GM21723 (cell line): Measurements from ENCODE around the gene PCDHGA1.
"Not testable (repeated sequence)": the region's sequence is repeated elsewhere in the genome, so short reads cannot be mapped to it uniquely, and the experiment has no call there.

Source experiments
- ATAC-seq: cut with Tn5 transposase; IDR thresholded peaks from one replicate; pipeline ENCODE4 v1.9.1; 2021; ENCODE audit warnings: mild to moderate bottlenecking, moderate library complexity; ENCODE audit not compliant: unreplicated experiment

Gene PCDHGA1

GRCh38 chr5:141346017-141346416 is 15.7 kb downstream of the PCDHGA1 start:
- ATAC-seq: not testable (repeated sequence)

- no peak for ATAC-seq
Observed at GRCh38 chr5:141349917-141350619, 19.8 kb downstream of the PCDHGA1 start, which contains the start of gene PCDHGB1. Gene PCDHGB1 (plus strand): TSS chr5:141350099. CDS start chr5:141350261, 162 bp downstream.

GRCh38 chr5:141351591-141351990 is 21.3 kb downstream of the PCDHGA1 start:
- no peak for ATAC-seq

GRCh38 chr5:141354900-141355469 is 24.7 kb downstream of the PCDHGA1 start, which contains the start of gene PCDHGA4:
Gene PCDHGA4 (plus strand): TSS chr5:141355021. CDS start chr5:141355108, 87 bp downstream.
- no peak for ATAC-seq

DNA sequence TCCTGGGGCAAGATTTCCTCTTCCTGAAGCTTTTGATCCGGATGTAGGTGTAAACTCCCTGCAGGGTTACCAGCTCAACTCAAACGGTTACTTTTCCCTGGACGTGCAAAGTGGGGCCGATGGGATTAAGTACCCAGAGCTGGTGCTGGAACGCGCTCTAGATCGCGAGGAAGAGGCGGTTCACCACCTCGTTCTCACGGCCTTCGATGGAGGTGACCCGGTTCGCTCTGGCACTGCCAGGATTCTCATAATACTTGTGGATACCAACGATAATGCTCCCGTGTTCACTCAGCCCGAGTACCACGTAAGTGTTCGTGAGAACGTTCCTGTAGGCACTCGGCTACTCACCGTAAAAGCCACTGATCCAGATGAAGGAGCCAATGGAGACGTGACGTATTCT is 25.3 kb downstream of the PCDHGA1 start:
- no peak for ATAC-seq

DNA sequence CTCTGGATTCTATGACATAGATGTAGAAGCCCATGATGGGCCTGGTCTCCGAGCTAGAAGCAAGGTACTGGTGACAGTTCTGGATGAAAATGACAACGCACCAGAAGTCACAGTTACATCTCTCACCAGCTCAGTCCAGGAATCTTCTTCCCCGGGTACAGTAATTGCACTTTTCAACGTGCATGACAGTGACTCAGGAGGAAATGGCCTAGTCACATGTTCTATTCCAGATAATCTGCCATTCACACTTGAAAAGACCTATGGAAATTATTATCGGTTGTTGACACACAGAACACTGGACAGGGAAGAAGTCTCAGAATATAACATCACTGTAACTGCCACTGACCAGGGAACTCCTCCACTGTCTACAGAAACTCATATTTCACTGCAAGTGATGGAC is 25.8 kb downstream of the PCDHGA1 start:
- ATAC-seq: no peak

DNA sequence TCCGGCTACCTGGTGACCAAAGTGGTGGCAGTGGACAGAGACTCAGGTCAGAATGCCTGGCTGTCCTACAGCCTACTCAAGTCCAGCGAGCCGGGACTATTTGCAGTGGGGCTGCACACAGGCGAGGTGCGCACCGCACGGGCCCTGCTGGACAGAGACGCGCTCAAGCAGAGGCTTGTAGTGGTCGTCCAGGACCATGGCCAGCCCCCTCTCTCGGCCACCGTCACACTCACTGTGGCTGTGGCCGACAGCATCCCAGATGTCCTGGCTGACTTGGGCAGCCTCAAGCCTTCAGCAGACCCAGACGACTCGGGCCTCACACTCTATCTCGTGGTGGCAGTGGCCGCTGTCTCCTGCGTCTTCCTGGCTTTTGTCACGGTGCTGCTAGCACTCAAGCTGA is 26.6 kb downstream of the PCDHGA1 start:
- no peak for ATAC-seq

- no peak for ATAC-seq
Observed at GRCh38 chr5:141359790-141360426, 29.6 kb downstream of the PCDHGA1 start, which contains the start of gene PCDHGB2. Gene PCDHGB2 (plus strand): TSS chr5:141359994. CDS start chr5:141360136, 142 bp downstream.

DNA sequence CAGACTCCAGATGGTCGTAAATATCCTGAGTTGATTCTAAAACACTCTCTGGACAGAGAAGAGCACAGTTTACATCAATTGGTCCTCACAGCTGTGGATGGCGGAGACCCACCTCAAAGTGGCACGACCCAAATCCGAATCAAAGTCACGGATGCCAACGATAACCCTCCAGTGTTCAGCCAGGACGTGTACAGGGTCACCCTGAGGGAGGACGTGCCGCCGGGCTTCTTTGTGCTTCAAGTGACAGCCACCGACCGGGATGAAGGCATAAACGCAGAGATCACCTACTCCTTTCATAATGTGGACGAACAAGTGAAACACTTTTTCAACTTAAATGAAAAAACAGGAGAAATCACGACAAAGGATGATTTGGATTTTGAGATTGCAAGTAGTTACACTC is 30.4 kb downstream of the PCDHGA1 start:
- ATAC-seq: no peak

DNA sequence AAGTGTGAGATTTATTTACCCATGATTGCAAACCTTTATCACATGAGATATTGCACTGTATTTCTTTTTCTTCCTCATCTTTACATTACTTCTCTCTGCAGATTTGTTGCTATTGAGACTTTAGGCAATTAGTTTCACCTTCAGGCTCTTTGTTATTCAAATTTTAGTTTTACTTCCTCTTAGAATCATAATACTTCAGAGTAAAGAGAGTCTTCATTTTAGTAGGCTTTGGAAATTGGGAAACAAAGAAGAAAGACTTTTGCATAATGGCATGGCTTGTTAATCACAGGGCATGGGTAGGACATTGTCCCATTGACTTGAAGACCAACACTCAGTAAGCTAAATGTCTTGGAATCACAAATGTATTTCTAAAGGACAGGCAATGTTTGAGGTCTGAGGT is 32.4 kb downstream of the PCDHGA1 start:
- no peak for ATAC-seq

GRCh38 chr5:141363952-141364660 is 33.8 kb downstream of the PCDHGA1 start, which contains the start of gene PCDHGA5:
Gene PCDHGA5 (plus strand): TSS chr5:141364162. CDS start chr5:141364331, 169 bp downstream.
- no peak for ATAC-seq

GRCh38 chr5:141366016-141366896 is 35.9 kb downstream of the PCDHGA1 start:
- ATAC-seq: no peak

GRCh38 chr5:141369994-141370848 is 39.9 kb downstream of the PCDHGA1 start, which contains the start of gene PCDHGB3:
Gene PCDHGB3 (plus strand): TSS chr5:141370242. CDS start chr5:141370395, 153 bp downstream.
- ATAC-seq: peak; percentile 97

DNA sequence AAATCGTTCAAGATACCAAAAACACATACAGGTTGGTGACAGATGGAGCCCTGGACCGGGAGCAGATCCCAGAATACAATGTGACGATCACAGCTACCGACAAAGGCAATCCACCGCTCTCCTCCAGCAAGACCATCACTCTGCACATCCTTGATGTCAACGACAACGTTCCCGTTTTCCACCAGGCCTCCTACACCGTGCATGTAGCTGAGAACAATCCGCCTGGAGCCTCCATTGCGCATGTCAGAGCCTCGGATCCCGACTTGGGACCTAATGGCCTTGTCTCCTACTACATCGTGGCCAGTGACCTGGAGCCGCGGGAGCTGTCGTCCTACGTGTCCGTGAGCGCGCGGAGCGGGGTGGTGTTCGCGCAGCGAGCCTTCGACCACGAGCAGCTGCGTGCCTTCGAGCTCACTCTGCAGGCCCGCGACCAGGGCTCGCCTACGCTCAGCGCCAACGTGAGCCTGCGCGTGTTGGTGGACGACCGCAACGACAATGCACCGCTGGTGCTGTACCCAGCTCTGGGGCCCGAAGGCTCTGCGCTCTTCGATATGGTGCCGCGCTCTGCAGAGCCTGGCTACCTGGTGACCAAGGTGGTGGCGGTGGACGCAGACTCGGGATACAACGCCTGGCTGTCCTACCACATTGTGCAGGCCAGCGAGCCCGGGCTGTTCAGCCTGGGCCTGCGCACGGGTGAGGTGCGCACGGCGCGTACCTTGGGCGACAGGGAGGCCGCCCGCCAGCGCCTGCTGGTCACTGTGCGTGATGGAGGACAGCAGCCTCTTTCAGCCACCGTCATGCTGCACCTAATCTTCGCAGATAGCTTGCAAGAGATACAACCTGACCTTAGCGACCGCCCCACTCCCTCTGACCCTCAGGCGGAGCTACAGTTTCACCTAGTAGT is 41.5 kb downstream of the PCDHGA1 start:
- ATAC-seq: no peak

DNA sequence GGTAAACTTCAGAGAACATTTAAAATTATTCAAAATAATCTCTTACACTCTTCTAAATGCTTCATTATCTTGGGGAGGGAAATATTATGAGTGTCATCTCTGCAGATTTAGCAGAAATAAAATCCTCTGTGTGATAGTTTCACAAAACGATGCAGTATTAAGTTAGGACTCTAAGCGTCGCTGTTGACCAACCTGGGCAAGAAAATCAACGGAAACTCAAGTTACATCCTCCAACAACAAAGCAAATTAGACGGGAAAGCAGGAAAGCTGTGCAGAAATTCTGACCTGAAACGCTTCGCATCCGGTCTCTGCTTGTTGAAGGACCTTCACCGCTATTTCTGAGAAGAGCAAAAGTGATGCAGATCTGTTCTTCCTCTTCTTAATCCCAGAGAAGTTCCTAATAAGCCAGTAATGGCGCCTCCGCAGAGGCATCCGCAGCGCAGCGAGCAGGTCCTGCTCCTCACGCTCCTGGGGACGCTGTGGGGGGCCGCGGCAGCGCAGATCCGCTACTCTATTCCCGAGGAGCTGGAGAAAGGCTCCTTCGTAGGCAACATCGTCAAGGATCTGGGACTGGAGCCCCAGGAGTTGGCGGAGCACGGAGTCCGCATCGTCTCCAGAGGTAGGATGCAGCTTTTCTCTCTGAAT is 43.5 kb downstream of the PCDHGA1 start, which contains the start of gene PCDHGA6:
Gene PCDHGA6, plus strand, starts transcription at position 219 of the 645 bp plus-strand sequence. Its CDS starts 193 bp downstream, at position 412.
- no peak for ATAC-seq

GRCh38 chr5:141374627-141375026 is 44.3 kb downstream of the PCDHGA1 start:
- ATAC-seq: no peak

- not testable (repeated sequence) for ATAC-seq
Observed at GRCh38 chr5:141375444-141376155, 45.3 kb downstream of the PCDHGA1 start.
